Ovary (tissue), 3 donors: ENCODE results near the gene LRRC36.

Source experiments
- EP300 ChIP-seq: sonication (generic); formaldehyde crosslinking; IDR thresholded peaks from one replicate; pipeline ENCODE4 v1.6.1; 2017; ENCODE audit warnings: antibody characterized with exemption
- POLR2A ChIP-seq: fragments of 450-650 bp; IDR thresholded peaks from one replicate; pipeline ENCODE4 v1.6.1; 2017; ENCODE audit warnings: antibody characterized with exemption, mild to moderate bottlenecking, moderate library complexity
- TF ChIP-seq, protein P1 (sequence below), 3 donors: fragments of 450-650 bp in 2 of 3; fragments of 200-600 bp in 1 of 3; IDR thresholded peaks; one replicate each; pipeline versions ENCODE4 v1.5.1 to v1.8.0; 2016 to 2022; ENCODE audit warnings: antibody characterized with exemption in 3 of 3, mild to moderate bottlenecking in 1 of 3
- donor health status: DM: no; HTN: no; CAD: no.

GRCh38 chr16:67304020-67304419 is 22.6 kb upstream of the LRRC36 start:
- TF ChIP-seq, protein P1, sequence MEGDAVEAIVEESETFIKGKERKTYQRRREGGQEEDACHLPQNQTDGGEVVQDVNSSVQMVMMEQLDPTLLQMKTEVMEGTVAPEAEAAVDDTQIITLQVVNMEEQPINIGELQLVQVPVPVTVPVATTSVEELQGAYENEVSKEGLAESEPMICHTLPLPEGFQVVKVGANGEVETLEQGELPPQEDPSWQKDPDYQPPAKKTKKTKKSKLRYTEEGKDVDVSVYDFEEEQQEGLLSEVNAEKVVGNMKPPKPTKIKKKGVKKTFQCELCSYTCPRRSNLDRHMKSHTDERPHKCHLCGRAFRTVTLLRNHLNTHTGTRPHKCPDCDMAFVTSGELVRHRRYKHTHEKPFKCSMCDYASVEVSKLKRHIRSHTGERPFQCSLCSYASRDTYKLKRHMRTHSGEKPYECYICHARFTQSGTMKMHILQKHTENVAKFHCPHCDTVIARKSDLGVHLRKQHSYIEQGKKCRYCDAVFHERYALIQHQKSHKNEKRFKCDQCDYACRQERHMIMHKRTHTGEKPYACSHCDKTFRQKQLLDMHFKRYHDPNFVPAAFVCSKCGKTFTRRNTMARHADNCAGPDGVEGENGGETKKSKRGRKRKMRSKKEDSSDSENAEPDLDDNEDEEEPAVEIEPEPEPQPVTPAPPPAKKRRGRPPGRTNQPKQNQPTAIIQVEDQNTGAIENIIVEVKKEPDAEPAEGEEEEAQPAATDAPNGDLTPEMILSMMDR (IDR thresholded peaks at IDR 0.05) = no peak
- TF ChIP-seq POLR2A (no peak), EP300 (no peak)
